22Rv1 (cell line): Measurements from ENCODE around the gene ATP1A4.

Experiments
- CTCF ChIP-seq: fragments of 450-650 bp; IDR thresholded peaks from 2 replicates; pipeline ENCODE4 v1.5.1; 2017; ENCODE audit warnings: mild to moderate bottlenecking
- ZFX ChIP-seq: fragments of 450-650 bp; IDR thresholded peaks from 2 replicates; pipeline ENCODE4 v1.6.1; 2017; ENCODE audit warnings: antibody characterized with exemption, borderline replicate concordance

- TF ChIP-seq CTCF (no peak), ZFX (no peak)
Measured at GRCh38 chr1:160186729-160187128, 35.3 kb downstream of the ATP1A4 start.
